Ecto neural progenitor cell (in vitro differentiated cells): ENCODE results near the gene ADAMTS12.

Experiments used
- DNase-seq: peaks from one replicate; pipeline ENCODE4 v3.0.0-alpha.2; 2018; ENCODE audit warnings: low spot score

Gene ADAMTS12

DNA sequence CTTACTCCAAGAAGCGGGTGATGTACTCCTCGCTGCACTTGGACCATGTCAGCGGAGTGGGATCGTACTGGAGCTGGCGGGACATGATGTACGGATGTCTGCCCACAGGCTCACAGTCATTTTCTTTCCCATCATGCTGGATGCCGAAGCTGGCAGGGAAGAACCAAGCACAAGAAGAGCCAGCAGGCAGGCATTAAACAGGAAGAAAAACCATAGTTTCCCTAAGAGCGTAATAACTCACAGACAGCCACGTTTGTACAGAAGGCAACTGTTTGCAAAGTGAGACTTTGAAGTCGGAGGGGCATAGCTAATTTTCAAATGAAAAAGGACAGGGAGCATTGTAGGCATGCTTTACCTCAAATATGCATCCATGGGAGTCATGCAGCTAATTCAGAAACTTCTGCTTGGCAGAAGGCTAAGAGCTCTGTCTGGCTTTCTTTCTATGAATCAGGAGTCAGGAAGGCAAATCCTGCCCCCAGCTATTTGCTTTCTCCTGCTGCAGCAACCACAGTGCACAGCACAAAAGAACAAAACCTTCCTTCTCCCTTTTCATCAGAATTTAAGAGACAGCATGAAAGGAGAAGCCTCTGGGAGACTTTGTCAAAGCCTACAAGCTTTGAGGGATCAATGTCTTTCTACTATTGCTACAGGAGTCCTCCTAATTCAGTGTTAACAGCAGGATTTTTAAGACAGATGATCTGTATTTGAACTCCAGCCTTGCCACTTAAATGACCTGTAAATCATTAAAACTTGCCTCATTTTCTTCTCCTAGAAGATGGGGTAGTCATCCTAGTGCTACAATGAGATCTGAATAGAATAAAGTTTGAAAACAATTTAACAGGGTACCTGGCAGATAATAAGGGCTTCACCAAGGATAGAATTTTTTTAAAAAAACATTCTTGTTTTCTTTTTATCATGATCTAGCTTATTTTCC lies 242.0 kb downstream of the ADAMTS12 start:
- peak; percentile 47 for DNase-seq

- DNase-seq, result no peak
Observed at GRCh38 chr5:33641744-33642505, 249.9 kb downstream of the ADAMTS12 start.

DNA sequence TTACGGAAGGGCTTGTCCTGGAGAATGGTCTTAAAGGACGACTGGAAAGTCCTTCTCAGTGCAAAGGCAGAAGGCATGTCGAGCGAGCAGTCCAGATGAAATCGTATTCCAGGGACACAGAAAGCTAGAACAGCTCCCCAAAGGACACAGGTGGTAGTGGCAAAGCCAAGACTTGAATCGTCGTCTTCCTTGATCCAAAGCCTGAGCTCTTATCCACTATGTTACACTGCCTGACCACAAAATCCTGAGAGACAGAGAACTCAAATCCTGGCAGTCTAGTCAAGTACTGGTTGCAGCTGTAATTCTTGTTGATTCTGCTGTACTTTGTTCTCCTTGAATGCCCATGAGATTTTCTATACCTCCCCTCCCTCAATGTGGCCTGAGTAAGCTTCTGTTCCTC lies 252.3 kb downstream of the ADAMTS12 start:
- no peak for DNase-seq

- no peak for DNase-seq
Observed at GRCh38 chr5:33637011-33637410, 254.8 kb downstream of the ADAMTS12 start.

DNA sequence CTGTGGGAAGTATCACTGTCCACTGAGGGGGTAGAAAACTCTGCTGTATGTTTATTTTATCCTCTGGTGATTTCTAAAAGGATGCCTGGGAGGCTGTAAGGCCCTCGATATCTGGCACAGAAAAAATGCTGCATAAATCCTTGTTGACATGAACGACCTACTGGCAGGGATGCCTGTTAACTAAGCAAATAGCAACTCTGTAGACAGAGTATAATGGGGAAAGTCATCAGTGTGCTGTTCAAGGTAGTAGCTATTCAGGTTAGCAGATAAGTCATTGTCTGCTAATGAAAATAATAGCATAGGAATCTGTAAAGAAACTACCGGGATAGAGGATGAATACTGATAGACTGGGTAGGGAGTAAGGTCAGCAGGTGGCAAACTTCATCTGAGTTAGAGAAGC lies 256.2 kb downstream of the ADAMTS12 start:
- no peak for DNase-seq

DNA sequence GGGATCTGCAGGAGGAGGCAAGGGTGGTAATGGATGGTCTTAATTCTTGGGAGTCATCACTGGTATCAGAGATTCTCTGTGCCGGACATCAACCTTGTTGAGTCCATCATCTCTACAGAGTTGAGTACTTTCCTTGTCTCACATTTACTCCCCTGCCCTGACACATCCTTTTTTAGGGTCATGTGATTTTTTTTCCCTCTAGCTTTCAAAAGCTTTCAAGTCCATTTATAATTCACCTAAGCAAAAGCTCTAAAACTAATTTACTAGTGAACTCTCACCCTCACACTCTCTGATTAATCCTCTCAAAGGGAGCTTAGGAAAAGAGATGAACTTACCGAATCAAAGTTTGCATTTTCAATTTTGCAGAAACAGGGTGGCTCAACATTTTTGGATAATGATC lies 258.1 kb downstream of the ADAMTS12 start:
- no peak for DNase-seq

DNA sequence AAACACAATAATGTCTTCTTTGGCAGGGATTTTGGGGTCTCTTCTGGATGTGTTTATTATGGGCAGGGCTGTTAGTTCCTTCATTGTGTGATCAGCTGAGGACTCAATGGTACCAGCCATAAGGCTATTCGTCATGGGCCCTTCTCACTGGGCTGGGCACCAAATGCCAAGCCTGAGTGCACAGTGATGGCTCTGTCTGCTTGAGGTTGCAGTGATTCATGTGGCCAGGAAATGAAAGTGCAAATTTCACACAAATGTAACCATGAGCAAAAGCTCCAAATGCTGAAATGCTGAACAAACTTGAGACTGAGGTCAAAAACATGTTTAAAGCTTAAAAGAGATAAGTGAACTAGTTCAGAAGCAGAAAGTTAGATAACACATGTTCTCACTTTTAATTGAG lies 260.0 kb downstream of the ADAMTS12 start:
- no peak for DNase-seq

GRCh38 chr5:33631139-33631538 lies 260.7 kb downstream of the ADAMTS12 start:
- no peak for DNase-seq

GRCh38 chr5:33629999-33630398 lies 261.8 kb downstream of the ADAMTS12 start:
- no peak for DNase-seq

GRCh38 chr5:33628796-33629195 lies 263.0 kb downstream of the ADAMTS12 start:
- DNase-seq, result no peak

DNA sequence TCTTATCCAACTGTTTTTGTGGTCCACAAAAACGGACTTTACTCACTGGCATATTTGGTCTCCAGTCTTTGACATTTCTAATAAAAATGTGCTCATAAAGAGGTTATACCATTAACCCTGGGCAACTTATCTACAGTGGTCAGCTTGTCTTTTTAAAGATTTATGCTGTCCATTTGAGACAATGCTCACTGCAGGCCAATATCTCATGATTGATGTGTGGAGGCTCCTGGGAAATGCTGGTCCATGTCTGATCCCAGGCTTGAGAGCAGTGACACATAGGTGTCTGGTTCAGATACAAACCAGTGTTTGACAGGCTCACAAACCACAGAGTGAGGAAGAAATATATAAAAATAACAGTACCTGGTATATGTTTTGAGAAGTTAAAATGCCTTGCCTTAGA lies 270.3 kb downstream of the ADAMTS12 start:
- DNase-seq, result no peak

DNA sequence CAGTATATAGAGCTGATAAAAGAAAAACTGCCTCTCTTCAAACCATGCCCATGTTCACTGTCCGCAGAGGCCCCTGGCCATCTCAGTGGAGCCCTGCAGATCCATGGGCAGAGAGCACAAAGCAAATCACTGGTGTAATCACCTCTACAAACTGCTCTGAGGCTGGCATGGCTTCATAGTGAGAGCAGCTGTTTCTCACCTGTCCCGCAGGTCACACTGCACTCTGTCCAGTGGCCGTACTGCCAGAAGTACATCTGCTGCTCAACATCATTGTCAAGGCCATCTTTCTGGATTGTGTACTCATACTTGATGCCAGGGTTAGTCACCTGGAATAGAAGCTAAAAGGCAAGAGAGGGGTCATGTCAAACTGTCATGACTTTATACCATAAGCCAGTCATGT lies 277.8 kb downstream of the ADAMTS12 start:
- DNase-seq, result no peak

- DNase-seq, result no peak
Observed at GRCh38 chr5:33612386-33612785, 279.4 kb downstream of the ADAMTS12 start.

- DNase-seq, result no peak
Observed at GRCh38 chr5:33611877-33612276, 279.9 kb downstream of the ADAMTS12 start.

DNA sequence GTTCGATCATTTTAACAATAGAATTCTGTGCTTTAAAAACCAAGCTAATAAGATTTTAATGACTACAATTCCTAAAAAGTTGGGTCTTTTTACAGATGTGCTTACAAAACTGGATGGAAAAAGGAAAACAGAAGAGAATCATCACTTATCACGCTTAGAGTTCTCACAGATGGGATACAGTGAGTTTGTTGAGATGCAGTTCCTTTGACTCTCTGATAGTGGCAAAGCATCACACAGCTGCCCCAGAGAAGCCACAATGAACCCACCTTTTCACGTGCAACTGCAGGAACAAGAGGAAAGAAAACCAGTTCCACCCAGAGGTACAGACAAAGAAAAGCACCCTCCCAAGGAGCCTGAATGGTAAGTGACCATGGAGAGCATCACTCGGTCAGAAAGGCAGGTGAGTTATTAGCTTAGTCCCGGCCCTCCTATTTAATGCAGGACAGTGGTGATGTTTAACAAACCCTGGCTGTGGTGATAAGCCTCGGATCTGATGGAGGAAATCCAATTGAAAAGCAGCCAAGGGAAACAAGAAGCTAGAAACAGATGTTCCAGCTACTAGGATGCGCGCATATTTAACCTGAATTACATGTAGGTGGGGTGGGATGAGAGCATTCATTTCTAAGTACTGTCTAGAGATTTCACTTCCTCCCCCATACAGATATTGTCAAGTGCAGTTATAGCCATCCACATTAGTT lies 283.3 kb downstream of the ADAMTS12 start:
- DNase-seq, result no peak

- DNase-seq, result no peak
Observed at GRCh38 chr5:33604503-33604902, 287.3 kb downstream of the ADAMTS12 start.

GRCh38 chr5:33601881-33602280 lies 289.9 kb downstream of the ADAMTS12 start:
- no peak for DNase-seq

- no peak for DNase-seq
Observed at GRCh38 chr5:33595303-33595702, 296.5 kb downstream of the ADAMTS12 start.

- no peak for DNase-seq
Observed at GRCh38 chr5:33594006-33594405, 297.8 kb downstream of the ADAMTS12 start.

GRCh38 chr5:33592245-33592644 lies 299.5 kb downstream of the ADAMTS12 start:
- DNase-seq, result no peak

- DNase-seq, result peak; percentile 71
Observed at GRCh38 chr5:33588654-33589372, 303.0 kb downstream of the ADAMTS12 start.

DNA sequence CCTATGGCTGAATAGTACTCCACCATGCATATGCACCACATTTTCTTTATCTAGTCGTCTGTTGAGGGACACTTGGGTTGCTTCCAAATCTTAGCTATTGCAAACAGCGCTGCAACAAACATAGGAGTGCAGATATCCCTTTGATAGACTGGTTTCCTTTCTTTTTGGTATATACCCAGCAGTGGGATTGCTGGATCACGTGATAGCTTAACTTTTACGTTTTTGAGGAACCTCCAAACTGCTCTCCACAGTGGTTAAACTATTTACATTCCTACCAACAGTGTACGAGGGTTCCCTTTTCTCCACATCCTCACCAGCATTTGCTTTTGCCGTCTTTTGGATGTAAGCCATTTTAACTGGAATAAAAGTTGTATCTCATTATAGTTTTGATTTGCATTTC lies 308.5 kb downstream of the ADAMTS12 start:
- no peak for DNase-seq
